H9 (cell line): ENCODE results near the gene TACR2. TPM values are rescaled to one million over a fixed set of nuclear protein-coding genes. Genes with fewer than 3 reads are reported as not detected.
A peak's percentile ranks its signal among the peaks of the same experiment; 100 is the strongest.

ENCODE experiments used
- DNase-seq: peaks from one replicate; pipeline ENCODE4 v3.0.0-alpha.2; 2017
- H2AFZ ChIP-seq: one replicate; pipeline ENCODE4 v1.6.1; 2013; ENCODE audit warnings: mild to moderate bottlenecking, low read length, control low read depth, moderate library complexity
- H2AK5ac ChIP-seq: 2 replicates; pipeline ENCODE4 v1.6.1; 2013; ENCODE audit warnings: low read length, control low read depth, mixed read lengths; ENCODE audit not compliant: insufficient read length
- H2BK120ac ChIP-seq: one replicate; pipeline ENCODE4 v1.6.1; 2013; ENCODE audit warnings: low read depth, mild to moderate bottlenecking, low read length, control low read depth, inconsistent platforms; ENCODE audit not compliant: poor library complexity, severe bottlenecking
- H2BK12ac ChIP-seq: 2 replicates; pipeline ENCODE4 v1.6.1; 2013; ENCODE audit warnings: low read length, control low read depth, mixed read lengths, low read depth; ENCODE audit not compliant: insufficient read length
- H2BK15ac ChIP-seq: 2 replicates; pipeline ENCODE4 v1.6.1; 2013; ENCODE audit warnings: low read depth, low read length, control low read depth
- H2BK20ac ChIP-seq: one replicate; pipeline ENCODE4 v1.6.1; 2013; ENCODE audit warnings: low read depth, mild to moderate bottlenecking, low read length, control low read depth, inconsistent platforms; ENCODE audit not compliant: poor library complexity, severe bottlenecking
- H2BK5ac ChIP-seq: 2 replicates; pipeline ENCODE4 v1.6.1; 2013; ENCODE audit warnings: low read length, control low read depth, mixed read lengths; ENCODE audit not compliant: insufficient read length
- H3K14ac ChIP-seq: 2 replicates; pipeline ENCODE4 v1.6.1; 2013; ENCODE audit warnings: low read length, control low read depth; ENCODE audit not compliant: insufficient read depth
- H3K18ac ChIP-seq: 2 replicates; pipeline ENCODE4 v1.6.1; 2013; ENCODE audit warnings: low read depth, mild to moderate bottlenecking, mixed read lengths, low read length, control low read depth; ENCODE audit not compliant: insufficient read length
- H3K23ac ChIP-seq: 2 replicates; pipeline ENCODE4 v1.6.1; 2013; ENCODE audit warnings: low read length, control low read depth, mixed read lengths, low read depth; ENCODE audit not compliant: insufficient read length
- H3K23me2 ChIP-seq: 2 replicates; pipeline ENCODE4 v1.6.1; 2013; ENCODE audit warnings: low read depth, mild to moderate bottlenecking, mixed read lengths, low read length, control low read depth; ENCODE audit not compliant: insufficient read length, poor library complexity, severe bottlenecking
- H3K27ac ChIP-seq: 2 replicates; pipeline ENCODE4 v1.5.1; 2013; ENCODE audit warnings: low read length, control low read depth, mixed read lengths, low read depth; ENCODE audit not compliant: insufficient read length
- H3K27me3 ChIP-seq: 2 replicates; pipeline ENCODE4 v1.6.1; 2013; ENCODE audit warnings: low read length, control low read depth, inconsistent platforms; ENCODE audit not compliant: insufficient read depth
- H3K4ac ChIP-seq: 2 replicates; pipeline ENCODE4 v1.6.1; 2013; ENCODE audit warnings: low read depth, mild to moderate bottlenecking, control low read depth, inconsistent platforms, low read length, moderate library complexity
- H3K4me1 ChIP-seq: 2 replicates; pipeline ENCODE4 v1.6.1; 2013; ENCODE audit warnings: low read length, control low read depth, inconsistent platforms; ENCODE audit not compliant: insufficient read depth
- H3K4me2 ChIP-seq: 2 replicates; pipeline ENCODE4 v1.6.1; 2013; ENCODE audit warnings: low read length, control low read depth, mixed read lengths; ENCODE audit not compliant: insufficient read length, insufficient read depth
- H3K56ac ChIP-seq: 2 replicates; pipeline ENCODE4 v1.6.1; 2013; ENCODE audit warnings: low read depth, mild to moderate bottlenecking, mixed read lengths, low read length, control low read depth; ENCODE audit not compliant: insufficient read length
- H3K79me1 ChIP-seq: 2 replicates; pipeline ENCODE4 v1.6.1; 2013; ENCODE audit warnings: low read depth, mild to moderate bottlenecking, moderate library complexity, low read length, control low read depth, inconsistent platforms; ENCODE audit not compliant: insufficient read depth, poor library complexity, severe bottlenecking
- H3K79me2 ChIP-seq: 2 replicates; pipeline ENCODE4 v1.6.1; 2013; ENCODE audit warnings: low read length, control low read depth, inconsistent platforms; ENCODE audit not compliant: insufficient read depth
- H3K9ac ChIP-seq: 2 replicates; pipeline ENCODE4 v1.6.1; 2013; ENCODE audit warnings: low read length, control low read depth, mixed read lengths; ENCODE audit not compliant: insufficient read length; ENCODE audit errors: extremely low read depth
- H3K9me3 ChIP-seq: one replicate; pipeline ENCODE4 v1.6.1; 2013; ENCODE audit warnings: low read depth, low read length, inconsistent platforms; ENCODE audit not compliant: control insufficient read depth
- H3T11ph ChIP-seq: one replicate; pipeline ENCODE4 v1.6.1; 2013; ENCODE audit warnings: mild to moderate bottlenecking, low read length, control low read depth, inconsistent platforms
- H4K20me1 ChIP-seq: one replicate; pipeline ENCODE4 v1.6.1; 2013; ENCODE audit not compliant: control insufficient read depth, insufficient read length, insufficient read depth
- H4K5ac ChIP-seq: 2 replicates; pipeline ENCODE4 v1.6.1; 2013; ENCODE audit warnings: low read depth, mild to moderate bottlenecking, mixed read lengths, low read length, control low read depth; ENCODE audit not compliant: insufficient read length
- H4K8ac ChIP-seq: replicated peaks from 2 replicates; pipeline ENCODE4 v1.6.1; 2013; ENCODE audit warnings: low read length, control low read depth, mixed read lengths, low read depth; ENCODE audit not compliant: insufficient read length
- H4K91ac ChIP-seq: 2 replicates; pipeline ENCODE4 v1.6.1; 2013; ENCODE audit warnings: low read depth, mild to moderate bottlenecking, moderate library complexity, mixed read lengths, low read length, control low read depth; ENCODE audit not compliant: insufficient read length
- H3K27ac Mint-ChIP-seq, 3 experiments: 2 replicates in 2 of 3; 3 replicates in 1 of 3; pipeline ENCODE4 v1.8.0; 2020 to 2021; ENCODE audit warnings: mixed read lengths in 3 of 3, mild to moderate bottlenecking in 1 of 3, moderate library complexity in 1 of 3
- H3K27me3 Mint-ChIP-seq: 2 replicates; pipeline ENCODE4 v1.8.0; 2021; ENCODE audit warnings: low read depth, mild to moderate bottlenecking, moderate library complexity, mixed read lengths
- H3K36me3 Mint-ChIP-seq, 3 experiments: 2 replicates in 2 of 3; 3 replicates in 1 of 3; pipeline ENCODE4 v1.8.0; 2020 to 2021; ENCODE audit warnings: low read depth in 3 of 3, mixed read lengths in 3 of 3; ENCODE audit not compliant: insufficient read depth in 1 of 3
- H3K4me1 Mint-ChIP-seq, 2 experiments: 2 replicates each; pipeline ENCODE4 v1.8.0; 2020; ENCODE audit warnings: mixed read lengths in 2 of 2
- H3K4me3 Mint-ChIP-seq, 2 experiments: 2 replicates in 1 of 2; 3 replicates in 1 of 2; pipeline ENCODE4 v1.8.0; 2020 to 2021; ENCODE audit warnings: mild to moderate bottlenecking in 2 of 2, mixed read lengths in 2 of 2, moderate library complexity in 1 of 2
- H3K9me3 Mint-ChIP-seq, 2 experiments: 2 replicates in 1 of 2; 3 replicates in 1 of 2; pipeline ENCODE4 v1.8.0; 2020; ENCODE audit warnings: mild to moderate bottlenecking in 2 of 2, mixed read lengths in 2 of 2, moderate library complexity in 1 of 2
- CTCF ChIP-seq: fragments of 200-600 bp; sonication (generic); conservative IDR thresholded peaks from 3 replicates; pipeline ENCODE4 v1.8.0; 2021; ENCODE audit warnings: antibody characterized with exemption, mild to moderate bottlenecking
- WGBS: extraction: QIAGEN DNeasy Blood & Tissue Kit; methylation state at CpG from one replicate; pipeline ENCODE4 v1.1.7; 2013; ENCODE audit warnings: missing lambda C conversion rate, low lambda C conversion rate, mixed read lengths; ENCODE audit not compliant: insufficient read length; ENCODE audit errors: extremely low coverage; 5-methylcytosine and 5-hydroxymethylcytosine counted together
- total RNA-seq: library from RNA; stranded (reverse); gene quantifications from 2 replicates; pipeline ENCODE4 v1.2.1, GENCODE V29; 2021

The TACR2 gene
- total RNA-seq, 1 experiment from 2014 or later, result not detected

DNA sequence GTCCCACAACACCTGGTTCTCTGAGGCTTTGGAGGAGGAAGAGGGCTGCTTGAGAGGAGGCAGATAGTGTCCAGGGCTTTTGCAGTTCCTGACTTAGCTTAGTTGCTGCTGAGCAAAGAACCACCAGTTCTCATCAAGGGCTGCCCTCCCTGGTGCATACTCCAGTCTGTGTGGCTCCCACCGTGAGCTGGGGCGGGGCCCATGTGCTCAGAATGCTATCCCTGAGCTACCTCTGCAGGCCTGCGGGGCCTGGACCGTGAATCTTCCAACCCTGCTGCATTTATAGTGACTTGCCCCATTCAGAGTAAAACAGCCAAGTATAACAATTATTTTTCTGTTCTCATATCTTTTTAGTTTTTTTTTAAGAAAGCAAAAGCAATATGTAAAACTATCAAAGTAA is 49.2 kb downstream of the TACR2 start:
- Histone ChIP-seq H3K56ac (no peak overlapping the region), H2AK5ac (no peak overlapping the region), H3K4me2 (no peak overlapping the region), H3K23ac (no peak overlapping the region), H3K27me3 (no peaks in the 10 kb centered on the region), H3K14ac (no peak overlapping the region), H3K9me3 (no peaks in the 10 kb centered on the region), H4K5ac (no peak overlapping the region), H3K4ac (no peak overlapping the region), H4K8ac (no peak overlapping the region), H3K27ac (no peak overlapping the region), H2BK12ac (no peak overlapping the region), H3K4me1 (no peaks in the 10 kb centered on the region), H2BK5ac (no peak overlapping the region), H3K79me1 (peaks cover 2% of the 10 kb centered on the region), H2BK15ac (no peak overlapping the region), H3T11ph (no peak overlapping the region), H4K20me1 (no peaks in the 10 kb centered on the region), H3K79me2 (no peaks in the 10 kb centered on the region; the same call in 1 of the 2 replicates), H3K18ac (no peak overlapping the region), H3K9ac (no peak overlapping the region), H2AFZ (no peak overlapping the region), H4K91ac (no peak overlapping the region), H2BK20ac (no peak overlapping the region), H2BK120ac (no peak overlapping the region), H3K23me2 (no peaks in the 10 kb centered on the region)
- WGBS, result no CpG with 5 or more reads among the region's 4 CpGs
- no peaks in the 10 kb centered on the region for H3K27me3 Mint-ChIP-seq
- TF ChIP-seq CTCF, result 0 out of 3 replicates have a peak, but pooled peaks have one; percentile 21
- no peaks in the 10 kb centered on the region for H3K9me3 Mint-ChIP-seq
- no peak overlapping the region for H3K4me3 Mint-ChIP-seq
- peaks cover 30 to 72% (median 36%) of the 10 kb centered on the region in 3 experiments for H3K36me3 Mint-ChIP-seq
- peaks cover 6 to 17% of the 10 kb centered on the region in 2 experiments; a peak in 3 of 4 replicates for H3K4me1 Mint-ChIP-seq
- DNase-seq, result no peak
- H3K27ac Mint-ChIP-seq, result peak overlapping the region in 2 of 3 experiments; percentile 46 to 60; a peak in 2 of 7 replicates
